GM21717 (cell line): ENCODE measurements around the gene ANKH.

Experiments
- ATAC-seq: cut with Tn5 transposase; IDR thresholded peaks from one replicate; pipeline ENCODE4 v1.9.1; 2021; ENCODE audit warnings: mild to moderate bottlenecking, moderate library complexity; ENCODE audit not compliant: unreplicated experiment

Gene ANKH

DNA sequence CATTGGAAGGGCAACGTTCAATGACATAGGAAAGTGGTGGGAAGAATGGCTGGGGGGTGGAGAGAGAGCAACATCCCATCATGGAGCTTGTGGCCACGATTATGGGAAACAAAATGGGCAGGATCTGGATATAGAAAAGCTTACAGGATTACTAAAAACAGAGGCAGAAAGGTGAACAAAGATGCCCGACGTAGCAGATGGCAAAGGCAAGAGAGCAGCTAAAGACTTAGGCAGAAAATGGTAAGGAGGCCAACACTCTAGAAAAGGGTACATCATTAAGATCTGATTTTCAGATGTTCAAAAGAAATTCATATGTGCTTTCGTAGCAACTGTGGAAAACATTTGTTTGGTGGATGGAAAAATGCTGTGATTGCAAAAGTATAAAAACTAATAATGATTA lies 104.5 kb downstream of the ANKH start:
- ATAC-seq = no peak

DNA sequence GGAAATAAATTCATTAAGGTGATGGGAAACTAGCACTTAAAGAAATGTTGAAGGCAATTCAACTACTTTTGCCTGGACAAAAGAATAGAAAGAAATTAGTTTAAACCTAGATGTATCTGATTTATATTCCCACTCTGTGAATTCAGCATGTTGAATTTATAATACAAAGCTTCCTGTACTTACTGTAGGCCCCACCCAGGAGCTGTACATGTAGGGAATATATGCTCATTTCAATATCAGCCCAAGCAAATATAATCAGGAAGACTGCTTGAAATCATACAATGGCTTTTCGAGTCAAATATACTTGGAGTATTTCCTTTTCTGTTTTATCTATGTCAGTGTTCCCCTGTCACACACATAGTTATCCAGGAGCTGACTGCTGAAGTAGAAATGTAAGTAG lies 105.0 kb downstream of the ANKH start:
- ATAC-seq = no peak

- no peak for ATAC-seq
Measured at GRCh38 chr5:14765587-14765986, 106.0 kb downstream of the ANKH start.

DNA sequence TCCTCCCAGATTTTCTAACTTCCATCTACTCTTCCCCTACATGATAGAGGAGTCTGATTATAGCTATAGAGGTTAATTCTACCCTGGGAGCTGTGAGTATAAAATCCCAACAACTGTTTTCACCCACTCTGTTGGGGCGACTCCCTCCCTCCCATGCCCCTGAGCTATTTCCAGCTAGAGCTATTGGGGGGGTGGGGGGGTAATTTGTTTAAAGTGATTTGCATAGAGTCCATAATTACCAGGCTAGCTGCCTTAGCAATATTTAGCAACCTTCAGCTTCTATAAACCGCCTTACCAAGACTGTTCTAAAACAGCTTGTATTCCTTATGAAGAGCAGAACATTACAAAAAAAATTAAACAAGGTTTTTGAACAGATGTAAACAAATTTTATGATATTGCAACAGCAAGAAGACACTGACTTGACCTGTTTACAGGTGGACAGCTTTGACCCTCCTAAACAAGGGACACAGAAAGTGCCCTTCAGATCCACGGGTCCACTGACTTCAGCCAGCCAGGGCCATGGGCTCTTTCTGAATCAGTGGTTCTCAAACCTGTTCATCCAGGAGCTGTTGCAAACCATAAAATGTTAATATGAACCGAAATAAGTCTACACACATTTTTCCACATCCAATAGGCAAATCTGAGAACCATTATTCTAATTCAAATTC lies 108.9 kb downstream of the ANKH start:
- ATAC-seq = no peak

DNA sequence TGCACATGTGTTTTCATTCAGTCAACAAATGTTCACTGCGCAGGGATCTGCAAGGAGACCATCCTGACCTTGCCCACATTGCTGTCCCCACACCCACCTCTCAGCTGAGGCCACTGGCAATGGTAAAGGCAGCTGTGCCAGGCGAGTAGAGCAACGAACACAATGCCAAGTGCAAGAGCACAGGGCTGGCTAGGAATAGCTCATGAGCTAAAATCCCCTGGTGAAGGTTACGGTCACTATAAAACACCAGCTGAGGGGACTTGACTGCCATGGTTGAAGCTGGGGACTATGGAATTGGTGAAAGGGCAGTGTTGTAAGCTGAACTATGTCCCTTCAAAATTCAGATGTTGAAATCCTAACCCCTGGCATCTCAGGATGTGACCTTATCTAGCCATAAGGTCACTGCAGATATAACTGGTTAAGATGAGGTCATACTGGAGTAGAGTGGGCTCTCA lies 111.0 kb downstream of the ANKH start:
- no peak for ATAC-seq

- ATAC-seq = no peak
Measured at GRCh38 chr5:14759744-14760547, 111.6 kb downstream of the ANKH start.

DNA sequence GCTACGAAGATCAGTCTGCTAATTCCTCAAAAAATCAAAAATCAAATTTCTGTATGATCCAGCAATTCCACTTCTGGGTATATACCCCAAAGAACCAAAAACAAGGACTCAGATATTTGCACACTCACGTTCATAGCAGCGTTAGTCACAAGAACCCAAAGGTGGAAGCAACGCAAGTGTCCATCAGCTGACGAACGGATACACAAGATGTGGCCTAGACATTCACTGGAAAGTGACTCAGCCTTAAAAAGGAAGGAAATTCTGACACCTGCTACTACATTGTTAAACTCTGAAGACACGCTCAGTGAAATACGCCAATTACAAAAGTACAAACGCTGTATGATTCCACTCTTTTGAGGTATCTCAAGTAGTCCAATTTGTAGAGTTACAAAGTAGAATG lies 113.7 kb downstream of the ANKH start:
- no peak for ATAC-seq

DNA sequence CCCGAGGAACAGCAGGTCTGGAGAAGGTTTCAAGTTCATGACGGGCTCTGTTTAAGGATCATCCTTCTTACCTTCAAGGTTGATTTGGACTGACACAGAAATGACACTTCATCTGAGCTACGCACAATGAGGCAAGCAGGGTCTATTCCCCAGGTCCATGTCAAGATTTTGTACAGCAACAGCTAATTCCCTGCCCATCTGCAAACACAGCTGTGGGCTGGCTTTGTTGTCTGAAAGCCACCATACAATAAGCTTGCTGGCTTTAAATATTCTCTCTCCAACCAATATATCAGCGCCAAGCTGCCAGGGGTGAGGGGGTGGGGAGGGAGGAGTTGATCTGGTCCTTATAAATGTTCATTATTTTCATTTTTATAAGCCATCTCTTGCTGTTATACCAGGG lies 115.1 kb downstream of the ANKH start:
- no peak for ATAC-seq

GRCh38 chr5:14753947-14754346 lies 117.6 kb downstream of the ANKH start:
- ATAC-seq = no peak

DNA sequence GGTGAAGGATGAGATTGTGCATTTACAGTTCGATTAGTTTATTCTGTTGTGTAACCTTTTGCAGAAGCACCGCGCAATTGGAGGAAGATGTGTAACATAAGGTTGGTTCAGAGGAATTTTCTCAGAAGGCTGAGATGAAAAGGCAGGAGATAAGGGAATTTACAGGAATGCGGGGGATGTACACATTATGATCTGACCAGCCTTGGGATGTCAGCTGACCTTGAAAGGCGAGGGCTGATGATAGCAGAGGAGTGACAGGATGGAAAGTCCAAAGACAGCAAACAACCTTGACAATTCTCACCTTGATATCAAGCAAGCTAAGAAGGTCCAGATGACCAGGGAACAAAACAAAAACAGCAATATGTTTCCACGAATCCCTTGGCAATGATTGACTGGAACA lies 118.3 kb downstream of the ANKH start:
- no peak for ATAC-seq

DNA sequence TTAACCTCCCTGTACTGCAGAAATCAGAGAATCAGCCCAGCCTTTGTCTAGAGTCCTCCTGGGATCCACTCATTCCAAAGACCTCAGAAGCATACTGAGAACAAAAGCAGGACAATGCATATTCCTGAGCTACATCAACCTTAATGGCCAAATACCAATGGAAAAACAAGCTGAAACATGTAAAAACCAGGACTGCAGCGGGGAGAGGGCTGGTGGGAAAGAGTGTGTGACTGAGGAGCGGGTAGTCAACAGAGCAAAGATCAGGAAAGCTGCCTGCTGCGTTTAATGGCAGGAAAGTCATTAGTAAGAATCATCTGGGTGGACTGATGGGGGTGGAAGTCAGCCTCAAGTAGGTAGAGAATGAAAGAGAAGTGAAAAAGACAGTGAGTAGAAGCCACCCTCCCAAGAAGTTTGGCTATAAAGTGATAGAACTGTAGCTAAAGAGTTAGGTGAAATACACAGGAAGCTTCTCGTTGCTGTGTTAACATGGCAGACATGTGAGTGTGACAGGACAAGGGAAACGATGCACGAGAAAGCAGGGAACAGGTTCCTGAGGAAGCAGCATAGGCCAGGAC lies 119.0 kb downstream of the ANKH start:
- ATAC-seq = no peak

DNA sequence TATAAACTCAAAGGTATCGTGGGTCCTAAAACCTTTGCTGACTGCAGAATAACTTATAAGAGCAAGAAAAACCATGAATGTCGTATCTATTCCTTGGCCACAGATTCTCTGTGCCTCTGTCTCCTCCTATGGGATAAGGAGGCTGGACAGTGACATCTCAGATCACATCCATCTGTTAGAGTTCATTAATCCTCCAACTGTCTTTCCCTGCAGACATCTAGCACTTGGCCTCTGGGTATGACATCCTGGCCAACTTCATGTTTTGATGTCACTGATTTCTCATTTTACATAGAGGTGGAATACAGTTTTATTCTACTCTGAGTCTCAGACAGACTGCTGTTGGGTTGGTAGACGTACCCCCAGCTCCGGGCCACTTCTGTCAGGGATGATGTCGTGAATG lies 120.9 kb downstream of the ANKH start:
- no peak for ATAC-seq

- no peak for ATAC-seq
Measured at GRCh38 chr5:14749579-14750101, 121.9 kb downstream of the ANKH start.

DNA sequence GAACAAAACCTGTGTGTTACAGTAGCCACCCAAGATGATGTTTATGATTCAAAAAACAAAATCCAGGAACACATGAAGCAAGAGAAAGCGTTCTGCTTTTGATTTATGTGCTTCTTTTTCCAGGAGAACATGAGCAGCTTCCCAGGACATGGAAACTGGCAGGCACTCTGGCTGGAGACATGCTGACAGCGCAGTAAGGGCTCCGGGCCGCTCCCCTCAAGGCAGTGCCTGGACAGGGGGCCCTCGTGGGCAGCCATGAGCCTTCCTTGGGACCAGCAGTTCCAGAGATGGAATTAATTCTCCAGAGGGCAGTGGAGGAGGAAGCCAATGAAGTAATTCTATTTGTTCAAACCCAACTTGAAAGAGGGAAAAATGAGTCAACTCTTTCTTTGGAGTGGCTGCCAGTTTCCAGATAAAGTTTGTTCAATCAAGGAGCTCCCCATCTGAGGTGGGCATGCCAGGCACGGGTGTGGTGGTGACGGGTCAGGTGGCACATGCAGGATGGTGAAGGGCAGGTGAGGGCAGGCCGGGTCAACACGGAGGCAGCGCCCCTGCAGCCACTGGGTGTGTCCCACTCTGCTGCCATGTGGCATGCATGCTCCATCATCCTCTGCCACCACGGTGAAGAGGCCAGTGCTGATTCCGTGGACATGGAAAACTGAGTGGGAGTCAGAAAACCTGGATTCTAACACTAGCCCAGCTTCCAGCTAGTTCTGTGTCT lies 123.2 kb downstream of the ANKH start:
- no peak for ATAC-seq

GRCh38 chr5:14745753-14746152 lies 125.8 kb downstream of the ANKH start:
- ATAC-seq = no peak

- no peak for ATAC-seq
Measured at GRCh38 chr5:14745188-14745563, 126.4 kb downstream of the ANKH start.

DNA sequence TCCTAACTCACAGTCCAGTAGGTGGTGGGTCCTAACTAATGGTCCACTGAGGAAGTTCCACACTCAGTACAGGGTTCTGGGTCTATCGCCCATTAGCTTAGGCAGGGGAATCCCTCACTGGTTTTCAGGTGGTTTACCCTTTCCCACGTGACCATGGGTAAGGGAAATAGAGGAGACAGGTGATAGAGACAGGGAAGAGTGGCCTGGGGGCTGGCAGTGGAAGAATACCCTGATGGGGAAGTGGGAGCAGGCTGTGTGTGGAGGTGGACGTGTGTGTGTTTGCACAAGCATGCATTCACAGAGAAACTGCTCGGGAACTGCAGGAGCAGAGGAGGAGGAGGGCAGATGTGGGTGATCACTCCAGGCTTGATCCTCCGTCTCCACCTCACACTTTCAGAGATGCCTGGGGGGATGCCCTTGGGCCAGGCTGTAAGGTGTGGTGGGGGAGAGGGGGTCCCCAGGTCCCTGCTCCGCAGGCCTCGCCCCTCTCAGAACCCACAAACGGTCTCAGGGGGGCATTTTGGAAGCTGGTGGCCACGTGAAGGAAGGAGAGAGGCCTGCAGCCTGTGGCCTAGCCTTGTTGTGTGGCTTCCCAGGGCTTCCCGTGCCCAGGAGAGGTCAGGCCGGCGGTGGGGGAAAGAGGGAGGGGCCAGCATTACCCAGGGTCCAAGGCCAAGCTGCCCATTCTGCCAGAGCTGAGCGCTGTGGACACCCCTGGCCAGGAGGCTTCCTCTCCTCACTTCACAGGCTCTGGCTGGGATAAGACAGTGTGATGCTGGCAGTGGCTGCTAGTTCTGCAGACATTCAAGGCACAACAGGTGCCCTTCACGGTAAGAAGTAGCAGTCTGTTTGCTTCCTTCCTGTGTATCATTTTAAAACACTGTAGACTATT lies 127.0 kb downstream of the ANKH start:
- ATAC-seq = no peak

GRCh38 chr5:14743601-14744295 lies 127.8 kb downstream of the ANKH start:
- no peak for ATAC-seq

- ATAC-seq = no peak
Measured at GRCh38 chr5:14742498-14742897, 129.1 kb downstream of the ANKH start.
